ENCODE measurements around the gene CYSRT1.

CYSRT1 gene

DNA sequence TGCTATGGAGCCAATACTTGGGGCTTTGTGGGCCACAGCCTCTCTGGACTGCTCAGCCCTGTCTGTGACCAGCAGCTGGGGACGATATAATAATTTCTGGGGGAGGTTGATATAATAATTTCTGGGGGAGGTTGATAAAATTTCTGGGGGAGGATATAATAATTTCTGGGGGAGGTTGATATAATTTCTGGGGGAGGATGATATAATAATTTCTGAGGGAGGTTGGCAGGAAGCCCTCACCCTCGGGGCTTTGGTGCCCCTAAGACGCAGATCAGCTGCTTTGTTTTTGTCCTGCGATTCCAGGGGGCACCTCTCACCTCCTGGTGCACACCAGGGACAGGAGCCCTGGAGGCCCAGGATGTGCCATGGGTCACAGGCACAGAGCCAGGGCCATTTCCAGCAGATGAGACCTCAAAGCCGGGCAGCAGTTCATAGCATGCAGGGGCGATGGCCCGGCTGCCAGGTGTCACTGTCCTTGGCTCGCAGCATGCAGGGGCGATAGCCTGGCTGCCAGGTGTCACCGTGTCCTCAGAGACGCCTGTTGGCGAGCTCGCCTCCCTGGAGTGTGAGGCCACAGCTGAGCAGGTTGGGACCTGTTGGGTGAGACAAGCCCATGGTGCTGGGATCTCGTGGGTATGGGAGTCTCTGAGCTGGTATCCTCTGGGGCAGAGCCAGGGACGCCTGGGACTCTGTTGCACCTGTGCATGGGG, 48.8 kb downstream of the CYSRT1 start:
- no peak for DNase-seq

- DNase-seq = no peak
Observed at GRCh38 chr9:137275203-137275587, 50.2 kb downstream of the CYSRT1 start.

All from right forelimb (tissue), 1 donor.